NOMO-1 treated with dmso at 0.1 percent for 144 hours (cell line): ENCODE results near the gene DPEP2.
"Not testable (repeated sequence)": the region's sequence is repeated elsewhere in the genome, so short reads cannot be mapped to it uniquely, and the experiment has no call there.

ENCODE experiments used
- DNase-seq: peaks from one replicate; lab custom pipeline; 2025; ENCODE audit not compliant: unreplicated experiment; lab: John Stamatoyannopoulos, UW

Gene DPEP2, protein sequence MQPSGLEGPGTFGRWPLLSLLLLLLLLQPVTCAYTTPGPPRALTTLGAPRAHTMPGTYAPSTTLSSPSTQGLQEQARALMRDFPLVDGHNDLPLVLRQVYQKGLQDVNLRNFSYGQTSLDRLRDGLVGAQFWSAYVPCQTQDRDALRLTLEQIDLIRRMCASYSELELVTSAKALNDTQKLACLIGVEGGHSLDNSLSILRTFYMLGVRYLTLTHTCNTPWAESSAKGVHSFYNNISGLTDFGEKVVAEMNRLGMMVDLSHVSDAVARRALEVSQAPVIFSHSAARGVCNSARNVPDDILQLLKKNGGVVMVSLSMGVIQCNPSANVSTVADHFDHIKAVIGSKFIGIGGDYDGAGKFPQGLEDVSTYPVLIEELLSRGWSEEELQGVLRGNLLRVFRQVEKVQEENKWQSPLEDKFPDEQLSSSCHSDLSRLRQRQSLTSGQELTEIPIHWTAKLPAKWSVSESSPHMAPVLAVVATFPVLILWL

DNA sequence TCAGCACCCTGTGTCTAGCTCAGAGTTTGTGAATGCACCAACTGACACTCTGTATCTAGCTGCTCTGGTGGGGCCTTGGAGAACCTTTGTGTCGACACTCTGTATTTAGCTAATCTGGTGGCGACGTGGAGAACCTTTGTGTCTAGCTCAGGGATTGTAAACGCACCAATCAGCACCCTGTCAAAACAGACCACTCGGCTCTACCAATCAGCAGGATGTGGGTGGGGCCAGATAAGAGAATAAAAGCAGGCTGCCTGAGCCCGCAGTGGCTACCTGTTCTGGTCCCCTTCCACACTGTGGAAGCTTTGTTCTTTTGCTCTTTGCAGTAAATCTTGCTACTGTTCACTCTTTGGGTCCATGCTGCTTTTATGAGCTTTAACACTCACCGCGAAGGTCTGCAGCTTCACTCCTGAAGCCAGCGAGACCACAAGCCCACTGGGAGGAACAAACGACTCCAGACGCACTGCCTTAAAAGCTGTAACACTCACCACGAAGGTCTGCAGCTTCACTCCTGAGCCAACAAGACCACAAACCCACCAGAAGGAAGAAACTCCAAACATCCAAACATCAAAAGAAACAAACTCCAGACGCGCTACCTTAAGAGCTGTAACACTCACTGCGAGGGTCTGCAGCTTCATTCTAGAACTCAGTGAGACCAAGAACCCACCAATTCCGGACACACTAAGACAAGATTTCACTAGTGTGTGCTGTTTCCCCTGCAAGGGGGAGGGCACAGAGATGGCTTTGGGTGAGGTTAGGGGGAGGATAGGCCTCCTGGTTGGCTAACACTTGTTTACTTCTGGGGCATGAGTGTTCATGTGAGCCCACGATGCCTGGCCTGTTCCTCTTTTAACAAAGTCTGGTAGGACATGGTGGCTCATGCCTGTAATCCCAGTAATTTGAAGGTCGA lies at the start of gene DPEP2:
Gene DPEP2, minus strand, starts transcription at position 706 of the 910 bp plus-strand sequence. CDS start 6,272 bp downstream, outside the sequence.
- DNase-seq, result peak; percentile 82

DNA sequence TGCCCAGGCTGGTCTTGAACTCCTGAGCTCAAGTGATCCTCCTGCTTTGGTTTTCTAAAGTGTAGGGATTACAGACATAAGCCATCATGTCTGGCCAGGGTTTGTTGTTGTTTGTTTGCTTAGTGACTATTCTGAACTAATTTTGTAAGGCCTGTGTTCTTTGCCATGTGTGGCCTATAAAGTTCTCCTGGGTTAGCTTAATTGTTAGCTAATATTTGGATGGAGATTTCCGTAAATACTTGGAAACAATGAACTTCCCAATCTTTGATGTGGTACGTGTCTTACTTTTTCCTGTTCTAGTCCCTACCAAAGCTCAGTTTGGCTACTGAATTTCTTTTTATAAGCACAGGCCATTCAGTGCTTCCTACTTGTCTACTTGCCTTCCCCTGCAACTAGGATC lies 48.7 kb upstream of the DPEP2 start:
- no peak for DNase-seq

DNA sequence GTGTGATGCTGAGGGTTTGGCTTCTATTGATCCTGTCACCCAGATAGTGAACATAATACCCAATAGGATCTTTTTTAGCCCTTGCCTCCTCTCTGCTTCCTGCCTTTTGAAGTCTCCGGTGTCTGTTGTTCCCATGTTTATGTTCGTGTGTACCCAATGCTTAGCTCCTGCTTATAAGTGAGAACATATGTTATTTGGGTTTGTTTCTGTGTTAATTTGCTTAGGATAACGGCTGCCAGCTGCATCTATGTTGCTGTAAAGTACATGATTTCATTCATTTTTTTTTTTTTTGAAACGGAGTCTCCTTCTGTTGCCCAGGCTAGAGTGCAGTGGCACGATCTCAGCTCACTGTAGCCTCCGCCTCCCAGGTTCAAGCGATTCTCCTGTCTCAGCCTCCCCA lies 46.8 kb upstream of the DPEP2 start:
- no peak for DNase-seq

DNA sequence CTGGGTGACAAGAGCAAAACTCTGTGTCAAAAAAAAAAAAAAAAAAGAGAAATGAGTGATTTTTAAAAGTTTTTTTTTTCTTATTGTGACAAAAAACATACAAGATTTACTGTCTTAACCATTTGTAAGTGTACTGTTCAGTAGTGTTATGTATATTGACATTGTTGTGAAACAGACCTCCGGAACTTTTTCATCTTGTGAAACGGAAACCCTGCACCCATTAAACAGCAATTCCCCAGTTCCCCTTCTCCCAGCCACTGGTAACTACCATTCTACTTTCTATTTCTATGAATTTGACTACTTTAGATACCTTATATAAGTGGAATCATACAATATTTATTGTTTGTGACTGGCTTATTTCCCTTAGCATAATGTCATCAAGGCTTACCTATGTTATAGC lies 42.5 kb upstream of the DPEP2 start:
- peak; percentile 72 for DNase-seq

DNA sequence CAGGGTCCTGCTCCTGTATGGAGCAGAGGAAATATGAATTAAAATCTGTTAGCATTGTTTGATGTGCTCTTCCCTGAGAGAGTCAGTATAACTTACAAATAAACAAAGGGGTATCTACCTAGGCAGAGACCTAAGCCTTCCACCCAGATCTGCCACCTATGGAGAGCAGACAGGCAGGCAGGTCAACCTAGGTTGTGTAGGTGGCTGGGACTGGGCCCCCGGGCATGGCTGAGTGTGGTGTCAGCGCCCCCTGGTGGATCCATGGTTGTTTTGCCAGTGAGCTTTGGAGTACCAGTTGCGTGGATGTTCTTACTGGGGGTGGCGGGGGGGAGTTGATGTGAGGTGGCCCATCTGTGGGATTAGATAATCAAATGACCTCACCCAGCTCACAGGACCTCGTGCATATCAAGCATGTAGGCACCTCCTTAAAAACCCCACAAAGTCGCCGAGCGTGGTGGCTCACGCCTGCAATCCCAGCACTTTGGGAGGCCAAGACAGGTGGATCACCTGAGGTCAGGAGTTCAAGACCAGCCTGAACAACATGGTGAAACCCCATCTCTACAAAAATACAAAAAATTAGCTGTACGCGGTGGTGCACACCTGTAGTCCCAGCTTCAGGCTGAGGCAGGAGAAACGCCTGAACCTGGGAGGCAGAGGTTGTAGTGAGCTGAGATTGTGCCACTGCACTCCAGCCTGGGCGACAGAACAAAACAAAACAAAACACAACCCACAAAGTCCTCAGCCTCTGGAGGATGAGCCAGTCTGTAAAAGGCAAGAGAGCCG lies 41.4 kb upstream of the DPEP2 start:
- DNase-seq, result peak; percentile 76

DNA sequence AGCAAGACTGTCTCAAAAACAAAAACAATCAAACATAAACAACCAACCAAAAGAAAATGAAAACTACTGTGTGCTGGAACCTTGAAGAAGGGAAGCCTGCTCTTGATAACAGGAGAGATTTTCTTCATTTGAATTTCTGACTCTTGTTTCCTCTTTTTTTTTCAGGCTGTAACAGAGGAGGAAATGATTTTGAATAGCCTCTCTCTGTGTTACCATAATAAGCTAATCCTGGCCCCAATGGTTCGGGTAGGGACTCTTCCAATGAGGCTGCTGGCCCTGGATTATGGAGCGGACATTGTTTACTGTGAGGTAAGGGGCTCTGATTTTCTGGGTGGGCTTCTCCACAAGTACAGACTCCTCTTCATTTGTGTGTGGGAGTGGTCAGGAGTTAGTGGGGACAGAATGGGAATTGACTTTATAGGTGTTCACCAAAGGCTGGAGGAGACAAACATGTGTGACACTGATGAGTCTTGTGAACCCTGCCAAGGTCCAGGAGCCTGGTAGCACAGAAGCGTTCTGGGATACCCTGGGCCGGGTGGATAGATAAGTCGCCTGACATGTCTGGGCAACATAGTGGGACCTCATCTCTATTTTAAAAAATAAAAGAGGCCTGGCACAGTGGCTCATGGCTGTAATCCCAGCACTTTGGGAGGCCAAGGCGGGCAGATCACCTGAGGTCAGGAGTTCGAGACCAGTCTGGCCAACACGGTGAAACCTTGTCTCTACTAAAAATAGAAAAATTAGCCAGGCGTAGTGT lies 38.7 kb upstream of the DPEP2 start:
- DNase-seq, result peak; percentile 12

DNA sequence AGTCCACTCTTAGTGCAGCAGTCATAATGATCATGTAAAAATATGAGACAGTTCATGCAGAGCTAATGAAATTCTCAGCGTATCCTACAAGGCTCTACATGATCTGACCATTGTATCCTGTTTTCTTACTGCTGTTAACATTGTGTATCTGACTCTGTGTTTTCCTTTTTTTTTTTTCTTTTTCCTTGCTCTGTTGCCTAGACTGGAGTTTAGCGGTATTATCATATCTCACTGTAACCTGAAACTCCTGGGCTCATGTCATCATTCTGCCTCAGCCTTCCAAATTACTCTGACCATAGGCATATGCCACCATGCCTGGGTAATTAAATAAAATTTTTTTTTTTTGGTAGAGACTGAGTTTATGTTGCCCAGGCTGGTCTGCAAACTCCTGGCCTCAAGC lies 35.9 kb upstream of the DPEP2 start:
- no peak for DNase-seq

DNA sequence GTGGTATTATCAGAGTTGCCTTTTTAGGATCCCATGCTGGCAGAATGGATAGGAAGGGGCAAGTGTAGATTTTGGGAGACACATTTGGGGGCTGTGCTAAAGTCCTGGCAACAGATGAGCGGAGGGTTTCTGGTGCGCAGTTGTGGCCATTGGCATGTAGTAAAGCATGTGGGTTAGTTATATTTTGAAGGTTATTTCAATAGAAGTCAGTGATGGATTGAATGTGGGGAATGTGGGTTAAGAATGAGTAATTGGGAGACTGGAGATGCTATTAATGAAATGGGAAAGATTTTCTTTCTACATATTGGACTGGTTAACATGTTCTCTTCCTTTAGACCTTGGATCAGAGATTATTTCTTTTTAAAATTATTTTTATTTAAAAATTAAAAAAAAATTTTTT lies 33.8 kb upstream of the DPEP2 start:
- no peak for DNase-seq

DNA sequence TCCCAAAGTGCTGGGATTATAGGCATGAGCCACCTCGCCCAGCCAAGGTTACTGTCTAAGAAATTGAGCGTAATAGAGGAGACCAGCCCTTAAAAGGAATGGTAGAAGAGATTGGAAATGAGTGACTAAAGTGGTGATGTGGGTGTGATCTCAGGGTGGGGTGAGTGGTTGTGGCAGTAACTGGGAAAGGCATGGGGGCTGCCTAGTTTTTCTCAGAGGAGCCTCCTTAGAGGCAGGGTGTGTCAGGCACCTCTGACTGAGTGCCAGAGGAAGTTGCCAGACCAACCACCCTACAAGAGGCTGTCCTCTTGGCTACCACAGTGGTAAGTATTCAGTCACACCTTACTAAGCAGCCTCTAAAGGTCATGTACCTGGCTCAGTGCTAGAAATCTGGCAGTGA lies 32.7 kb upstream of the DPEP2 start:
- DNase-seq, result no peak

DNA sequence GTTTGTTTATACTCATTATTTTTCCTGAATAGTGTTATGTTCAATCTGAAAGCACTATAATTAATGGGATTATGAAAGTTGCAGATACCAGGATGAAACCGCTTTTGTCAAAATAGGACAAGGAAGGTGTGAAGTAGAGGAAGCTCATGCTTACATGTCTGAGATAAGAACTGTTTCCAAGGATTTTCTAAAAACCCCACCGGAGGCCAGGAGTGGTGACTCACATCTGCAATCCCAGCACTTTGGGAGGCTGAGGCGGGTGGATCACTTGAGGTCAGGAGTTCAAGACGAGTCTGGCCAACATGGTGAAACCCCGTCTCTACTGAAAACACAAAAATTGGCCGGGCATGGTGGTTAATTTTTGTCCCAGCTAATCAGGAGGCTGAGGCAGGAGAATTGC lies 30.8 kb upstream of the DPEP2 start:
- DNase-seq, result not testable (repeated sequence)

DNA sequence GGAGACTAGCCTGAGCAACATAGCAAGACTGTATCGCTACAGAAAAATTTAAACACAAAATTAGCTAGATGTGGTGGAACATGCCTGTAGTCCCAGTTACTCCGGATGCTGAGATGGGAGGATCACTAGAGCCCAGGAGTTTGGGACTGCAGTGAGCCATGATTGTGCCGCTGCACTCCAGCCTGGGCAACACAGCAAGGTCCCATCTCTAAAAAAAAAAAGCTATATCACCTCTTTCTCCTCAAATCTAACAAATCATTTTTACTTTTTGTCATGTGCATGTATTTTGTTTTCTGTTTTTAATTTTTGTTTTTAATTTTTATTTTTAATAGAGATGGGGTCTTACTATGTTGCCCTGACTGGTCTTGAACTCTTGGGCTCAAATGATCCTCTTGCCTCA lies 29.7 kb upstream of the DPEP2 start:
- DNase-seq, result no peak

DNA sequence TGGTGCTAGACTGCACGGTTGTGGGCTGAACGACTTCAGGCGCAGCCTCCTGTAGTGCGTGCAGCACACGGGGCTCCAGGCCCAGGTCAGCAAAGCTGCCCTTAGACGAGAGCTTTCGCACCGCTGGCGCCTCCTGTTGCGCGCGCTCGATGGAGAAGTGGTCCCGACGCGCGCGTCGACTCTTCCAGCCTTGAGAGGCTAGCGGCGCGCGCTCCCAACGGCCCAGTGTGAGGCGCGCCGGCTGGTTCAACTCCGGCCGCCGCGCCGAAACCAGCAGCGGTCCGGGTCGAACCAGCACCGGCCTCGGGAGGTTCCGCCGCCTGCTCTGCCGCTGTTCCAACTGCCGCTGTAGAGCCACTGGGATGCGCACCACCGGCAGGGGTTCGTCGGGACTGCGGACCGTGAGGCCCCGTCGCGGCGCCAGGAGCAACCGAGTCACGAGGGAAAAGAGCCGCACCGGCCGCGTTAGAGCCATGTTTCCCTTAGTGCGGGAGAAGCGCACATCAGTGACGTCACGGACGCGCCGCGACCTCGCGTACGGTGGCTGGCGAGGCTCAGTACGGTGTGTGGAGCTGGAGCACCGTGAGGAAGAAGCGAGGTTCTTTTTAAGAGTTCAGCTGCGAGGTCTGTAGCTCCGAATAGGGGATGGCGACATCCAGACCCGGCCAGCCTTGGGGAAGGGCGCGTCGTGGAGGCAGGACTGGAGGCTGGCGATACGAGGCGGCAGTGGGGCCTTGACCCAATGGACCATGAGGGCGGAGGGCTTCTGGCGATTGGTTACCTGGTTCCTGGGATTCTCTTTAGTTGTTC lies 23.6 kb upstream of the DPEP2 start, which contains the start of the genes DDX28 and DUS2:
Gene DDX28, minus strand, starts transcription at position 505 of the 810 bp plus-strand sequence. Its CDS starts 30 bp downstream, at position 475.
Gene DUS2, plus strand, starts transcription at position 557 of the 810 bp plus-strand sequence. CDS start 14,740 bp downstream, outside the sequence.
- peak; percentile 91 for DNase-seq

DNA sequence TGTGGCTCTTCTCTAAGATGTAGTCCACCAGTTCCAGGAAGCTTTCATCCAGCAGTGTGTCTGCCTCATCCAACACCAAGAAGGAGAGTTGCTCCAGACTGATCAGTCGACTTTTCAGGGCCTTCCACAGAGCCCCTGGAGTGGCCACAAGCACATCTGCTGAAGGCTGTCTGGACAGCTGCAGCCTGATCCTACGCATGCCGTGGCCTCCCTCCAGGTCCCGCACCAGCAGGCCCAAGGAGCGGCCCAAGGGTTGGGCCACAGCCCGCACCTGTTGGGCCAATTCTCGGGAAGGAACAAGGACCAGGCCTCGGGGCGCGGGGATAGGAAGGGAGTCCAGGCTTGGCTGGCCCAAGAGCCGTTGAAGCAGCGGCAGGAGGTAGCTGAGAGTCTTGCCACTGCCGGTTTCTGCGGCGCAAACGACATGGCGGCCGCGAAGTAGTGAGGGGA lies 23.0 kb upstream of the DPEP2 start:
- DNase-seq, result no peak

DNA sequence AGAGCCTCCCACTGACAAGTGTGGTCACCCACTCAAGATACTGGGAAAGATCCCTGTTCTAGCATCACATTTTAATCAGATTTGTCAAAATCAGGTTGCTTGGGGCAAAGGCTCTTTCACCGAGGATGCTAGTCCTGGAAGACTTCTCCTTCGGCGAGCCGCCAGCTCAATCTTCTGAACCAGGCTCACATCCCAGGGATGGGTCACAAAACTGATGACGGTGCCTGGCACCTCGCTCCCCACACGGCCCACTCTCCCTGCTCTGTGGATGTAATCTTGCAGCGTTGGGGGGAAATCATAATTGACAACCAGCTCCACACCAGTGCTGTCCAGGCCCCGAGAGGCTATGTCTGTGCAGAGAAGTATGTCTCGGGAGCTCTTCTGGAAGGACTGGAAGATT lies 22.2 kb upstream of the DPEP2 start:
- DNase-seq, result no peak

DNA sequence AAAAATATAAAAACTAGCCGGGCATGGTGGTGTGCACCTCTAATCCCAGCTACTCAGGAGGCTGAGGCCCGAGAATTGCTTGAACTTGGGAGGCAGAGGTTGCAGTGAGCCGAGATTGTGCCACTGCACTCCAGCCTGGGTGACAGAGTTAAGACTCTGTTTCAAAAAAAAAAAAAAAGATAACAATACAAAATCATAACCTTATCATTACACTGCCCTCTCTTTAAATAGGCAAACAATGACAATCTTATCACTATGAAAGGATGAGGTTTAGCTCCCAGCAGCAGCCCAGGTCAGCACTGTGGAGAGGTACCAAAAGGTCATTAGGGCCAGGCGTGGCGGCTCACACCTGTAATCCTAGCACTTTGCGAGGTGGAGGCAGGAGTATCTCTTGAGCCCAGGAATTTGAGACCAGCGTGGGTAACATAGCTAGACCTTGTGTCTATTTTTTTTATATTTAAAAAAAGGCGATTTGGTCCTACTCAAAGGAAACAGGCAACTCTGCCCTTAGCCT lies 19.9 kb upstream of the DPEP2 start:
- DNase-seq, result no peak

DNA sequence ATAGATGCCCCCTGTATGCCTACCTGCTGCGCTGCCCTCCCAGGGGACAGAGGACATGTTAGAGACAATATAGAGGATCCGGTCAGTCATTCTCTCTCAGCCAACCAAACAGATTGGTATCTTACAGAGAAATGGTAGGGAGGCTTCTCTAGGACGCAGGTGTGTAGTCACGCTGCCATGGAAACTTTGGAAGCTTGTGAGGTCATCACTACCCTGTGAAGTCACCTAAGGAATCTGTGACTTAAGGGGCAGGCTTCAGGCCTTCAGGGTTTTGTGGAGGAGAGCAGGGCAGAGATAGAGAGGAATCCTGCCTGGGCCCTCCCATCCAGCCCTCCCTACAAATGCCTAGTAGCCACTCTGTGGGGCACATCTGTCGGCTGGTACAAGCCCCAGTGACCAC lies 16.4 kb upstream of the DPEP2 start, which contains the start of gene DPEP2NB:
Gene DPEP2NB, minus strand, starts transcription at position 231 of the 400 bp plus-strand sequence. Its CDS starts 141 bp downstream, at position 90.
- no peak for DNase-seq

DNA sequence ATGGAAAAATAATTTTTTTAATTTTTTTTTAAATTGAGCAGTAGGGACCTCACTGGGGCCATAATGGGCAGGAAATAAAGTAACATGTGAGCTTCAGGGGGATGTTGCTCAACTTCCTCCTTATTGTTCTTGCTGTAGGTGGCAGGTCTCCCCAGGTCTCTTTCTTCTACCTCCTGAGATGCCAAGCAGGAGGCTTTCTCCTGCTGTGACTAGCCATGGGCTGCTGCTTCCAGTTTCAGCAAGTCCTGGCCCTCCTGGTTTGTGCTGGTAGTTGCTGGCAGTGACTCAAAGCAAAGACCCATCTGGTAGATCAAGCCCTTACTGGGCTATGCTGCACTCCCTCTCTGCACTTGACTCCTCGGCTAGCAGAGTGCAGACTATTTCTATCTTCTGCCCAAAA lies 14.2 kb upstream of the DPEP2 start:
- peak; percentile 43 for DNase-seq

DNA sequence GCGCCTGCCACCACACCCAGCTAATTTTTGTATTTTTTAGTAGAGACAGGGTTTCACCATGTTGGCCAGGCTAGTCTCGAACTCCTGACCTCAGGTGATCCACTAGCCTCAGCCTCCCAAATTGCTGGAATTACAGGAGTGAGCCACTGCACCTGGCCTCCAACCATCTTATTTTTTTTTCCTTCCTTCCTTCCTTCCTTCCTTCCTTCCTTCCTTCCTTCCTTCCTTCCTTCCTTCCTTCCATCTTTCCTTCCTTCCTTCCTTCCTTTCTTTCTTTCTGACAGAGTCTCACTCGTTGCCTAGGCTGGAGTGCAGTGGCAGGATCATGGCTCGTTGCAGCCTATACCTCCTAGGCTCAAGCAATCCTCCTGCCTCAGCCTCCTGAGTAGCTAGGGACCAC lies 10.6 kb upstream of the DPEP2 start:
- not testable (repeated sequence) for DNase-seq
